ENCODE results near the gene F2. TPM values are rescaled to one million over a fixed set of nuclear protein-coding genes. Genes with fewer than 3 reads are reported as not detected.
A peak's percentile ranks its signal among the peaks of the same experiment; 100 is the strongest.

The F2 gene
- total RNA-seq, 4 donors from 2014 or later, result 0.41 to 0.48 TPM; not detected in 2

DNA sequence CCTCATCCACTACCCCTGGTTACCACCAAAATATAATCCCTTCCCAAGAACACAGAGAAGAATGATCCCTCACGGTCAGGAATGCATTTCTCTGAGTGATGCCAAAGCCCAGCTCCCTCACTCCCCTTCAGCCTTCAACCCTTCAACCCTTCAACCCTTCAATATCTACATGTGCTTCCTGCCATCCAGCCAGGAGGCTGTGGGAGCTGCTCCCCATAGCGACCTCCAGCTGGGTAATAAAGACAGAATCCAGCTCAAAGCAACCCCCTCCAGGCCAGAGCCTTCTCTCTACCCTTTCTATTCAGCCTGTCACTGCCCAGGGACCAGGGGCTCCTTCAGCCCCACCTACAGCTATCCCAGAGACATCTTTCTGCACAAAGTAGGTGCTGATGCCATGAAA, 21.3 kb upstream of the F2 start:
- DNase-seq, result no peak
- Histone ChIP-seq H3K27me3 (no peaks in the 10 kb centered on the region), H3K9me3 (no peaks in the 10 kb centered on the region), H3K36me3 (peaks cover 0 to 28% (median 9%) of the 10 kb centered on the region in 4 donors), H3K4me3 (no peak overlapping the region), H3K27ac (peak overlapping the region in 3 of 4 donors; percentile 6 to 48 (median 17)), H3K4me1 (peaks cover 16 to 48% (median 41%) of the 10 kb centered on the region in 4 donors)
- TF ChIP-seq POLR2AphosphoS5 (IDR thresholded peaks at IDR 0.05) (no peak), EP300 (IDR thresholded peaks at IDR 0.05; ENCODE audit: low read depth) (no peak)
- 65% methylated on average over 2 of the region's 2 CpGs; no CpG with 5 or more reads in 1 of the 2 donors for WGBS, 2 donors (ENCODE audit: low coverage in 1 of 2)
- in situ Hi-C loops (cut with MboI; ENCODE audit: low pct_ligation_motif_present in 1 of 4, low pct_unique_long_range_greater_than_20kb in 1 of 4, low sequenced_read_pairs in 3 of 4) (no loop called here), intact Hi-C loops (cut with DNase I; ENCODE audit: low total_unique reads) (no loop called here)

DNA sequence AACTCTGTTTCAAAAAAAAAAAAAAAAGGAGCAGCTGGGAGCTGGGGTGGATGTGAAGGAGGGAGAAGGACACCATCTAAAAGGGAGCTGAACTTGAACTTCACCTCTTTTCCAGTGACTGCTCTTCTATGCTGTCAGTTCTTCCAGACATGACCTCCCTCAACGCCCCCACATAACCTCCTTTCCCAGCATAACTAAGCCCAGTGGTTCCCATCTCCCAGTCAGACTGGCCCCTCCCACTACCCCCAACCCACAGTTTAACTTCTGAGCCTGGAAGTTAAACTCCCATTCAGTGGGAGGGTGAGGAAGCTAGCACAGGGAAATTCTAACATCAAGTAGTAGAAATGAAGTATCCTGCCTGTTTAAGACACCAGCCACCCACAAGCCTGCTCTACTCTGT, 20.4 kb upstream of the F2 start:
- Histone ChIP-seq H3K36me3 (peaks cover 0 to 36% (median 12%) of the 10 kb centered on the region in 4 donors), H3K9me3 (no peaks in the 10 kb centered on the region), H3K27me3 (no peaks in the 10 kb centered on the region), H3K27ac (peak overlapping the region in 1 of 4 donors; percentile 21), H3K4me3 (no peak overlapping the region), H3K4me1 (peaks cover 16 to 53% (median 42%) of the 10 kb centered on the region in 4 donors)
- in situ Hi-C loops (cut with MboI; ENCODE audit: low pct_ligation_motif_present in 1 of 4, low pct_unique_long_range_greater_than_20kb in 1 of 4, low sequenced_read_pairs in 3 of 4) (no loop called here), intact Hi-C loops (cut with DNase I; ENCODE audit: low total_unique reads) (no loop called here)
- no peak for TF ChIP-seq EP300 (IDR thresholded peaks at IDR 0.05; ENCODE audit: low read depth)
- no peak for DNase-seq
- 78 to 80% methylated on average over 1 of the region's 1 CpG for WGBS, 2 donors (ENCODE audit: low coverage in 1 of 2)

DNA sequence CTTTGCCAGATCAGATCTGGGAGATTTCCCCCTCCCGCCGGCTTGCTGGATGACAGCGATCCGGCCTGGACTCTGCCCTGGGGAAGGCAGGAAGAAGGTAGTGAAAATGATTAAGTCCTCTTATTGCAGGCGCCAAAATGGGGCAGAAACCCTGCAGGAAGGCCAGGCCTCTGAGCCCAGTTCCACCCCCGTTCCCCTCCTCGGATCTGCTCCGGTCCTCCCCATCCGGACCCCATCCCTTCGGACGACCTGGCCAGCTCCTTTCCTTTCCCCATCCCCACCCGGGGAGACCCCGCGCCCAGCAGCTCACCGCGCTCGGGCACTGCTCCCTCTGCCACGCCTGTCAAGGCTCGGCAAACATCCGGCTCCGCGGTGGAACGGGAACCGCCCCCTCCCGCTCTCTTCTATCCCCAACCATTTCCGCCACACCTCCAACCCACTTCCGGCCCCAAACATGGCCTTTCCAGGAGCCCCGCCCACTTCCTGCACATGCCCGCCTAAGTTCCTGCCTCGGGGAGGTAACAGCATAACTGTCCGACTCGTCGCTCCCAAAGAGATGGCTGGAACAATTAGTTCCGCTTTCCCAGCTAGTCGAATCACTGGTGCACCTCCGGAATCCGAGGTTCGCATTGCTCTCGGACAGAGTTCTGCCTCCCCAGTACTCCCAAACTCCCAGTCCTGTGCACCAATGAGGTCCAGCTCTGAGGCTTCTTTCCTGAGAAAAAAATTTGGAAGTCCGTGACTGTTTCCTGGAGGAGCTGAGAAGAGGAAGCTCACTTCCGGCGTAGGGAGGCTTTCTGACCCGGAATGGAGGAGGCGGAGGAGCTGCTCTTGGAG, 18.6 kb upstream of the F2 start, which contains the start of the genes ARHGAP1 and ZNF408:
Gene ARHGAP1 (minus strand): TSS at position 379 of the 837 bp plus-strand sequence. CDS start 4,512 bp downstream, outside the sequence.
Gene ZNF408 (plus strand): TSS at position 791 of the 837 bp plus-strand sequence. CDS start 17 bp downstream, at position 808.
- peak; percentile 100 for DNase-seq
- H3K36me3 ChIP-seq, result peaks cover 0 to 38% (median 16%) of the 10 kb centered on the region in 4 donors
- no peaks in the 10 kb centered on the region for H3K9me3 ChIP-seq
- H3K27me3 ChIP-seq, result no peaks in the 10 kb centered on the region
- H3K4me1 ChIP-seq, result peaks cover 16 to 53% (median 42%) of the 10 kb centered on the region in 4 donors
- H3K4me3 ChIP-seq, result peak within 1 kb of the TSS; percentile 67 to 100 (median 99)
- intact Hi-C loops (cut with DNase I; ENCODE audit: low total_unique reads), result no loop called here
- peak; percentile 97 for TF ChIP-seq POLR2A (IDR thresholded peaks at IDR 0.05)
- TF ChIP-seq POLR2AphosphoS5 (IDR thresholded peaks at IDR 0.05), result peak; percentile 92 to 98 (median 94)
- no peak for TF ChIP-seq EP300 (IDR thresholded peaks at IDR 0.05; ENCODE audit: low read depth)
- in situ Hi-C loops (cut with MboI; ENCODE audit: low pct_ligation_motif_present in 1 of 4, low pct_unique_long_range_greater_than_20kb in 1 of 4, low sequenced_read_pairs in 3 of 4), result no loop called here
- WGBS, 2 donors (ENCODE audit: low coverage in 1 of 2), result 0 to 1% methylated on average over 4 to 44 of the region's 44 CpGs
- H3K27ac ChIP-seq, result peak within 1 kb of the TSS; percentile 91 to 95 (median 92)

DNA sequence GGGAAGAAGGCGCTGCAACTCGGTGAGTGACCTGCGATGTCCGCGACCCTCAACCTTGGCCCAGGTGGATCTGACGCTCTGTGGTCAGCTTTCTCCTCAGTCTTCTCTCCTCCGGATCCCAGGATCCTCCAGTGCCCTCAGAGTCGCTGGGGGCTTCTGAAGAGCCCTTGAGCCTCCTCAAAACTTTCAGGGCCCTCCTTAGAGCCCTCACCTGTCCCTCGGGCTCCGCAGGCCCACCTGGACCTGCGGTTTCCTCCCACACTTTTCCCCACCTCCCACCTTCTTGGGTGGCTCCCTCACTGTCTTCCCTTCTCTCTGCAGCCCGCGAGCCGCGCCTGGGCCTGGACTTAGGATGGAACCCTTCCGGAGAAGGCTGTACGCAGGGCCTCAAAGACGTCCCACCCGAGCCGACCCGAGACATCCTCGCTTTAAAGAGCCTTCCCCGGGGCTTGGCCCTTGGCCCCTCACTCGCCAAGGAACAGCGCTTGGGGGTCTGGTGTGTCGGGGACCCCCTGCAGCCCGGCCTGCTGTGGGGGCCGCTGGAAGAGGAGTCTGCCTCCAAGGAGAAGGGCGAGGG, 17.8 kb upstream of the F2 start:
- DNase-seq, result no peak
- in situ Hi-C loops (cut with MboI; ENCODE audit: low pct_ligation_motif_present in 1 of 4, low pct_unique_long_range_greater_than_20kb in 1 of 4, low sequenced_read_pairs in 3 of 4), result no loop called here
- peak overlapping the region; percentile 91 to 95 (median 92) for H3K27ac ChIP-seq
- intact Hi-C loops (cut with DNase I; ENCODE audit: low total_unique reads), result no loop called here
- TF ChIP-seq POLR2A (IDR thresholded peaks at IDR 0.05) (no peak), EP300 (IDR thresholded peaks at IDR 0.05; ENCODE audit: low read depth) (no peak), POLR2AphosphoS5 (IDR thresholded peaks at IDR 0.05) (no peak)
- TF ChIP-seq, protein P1, sequence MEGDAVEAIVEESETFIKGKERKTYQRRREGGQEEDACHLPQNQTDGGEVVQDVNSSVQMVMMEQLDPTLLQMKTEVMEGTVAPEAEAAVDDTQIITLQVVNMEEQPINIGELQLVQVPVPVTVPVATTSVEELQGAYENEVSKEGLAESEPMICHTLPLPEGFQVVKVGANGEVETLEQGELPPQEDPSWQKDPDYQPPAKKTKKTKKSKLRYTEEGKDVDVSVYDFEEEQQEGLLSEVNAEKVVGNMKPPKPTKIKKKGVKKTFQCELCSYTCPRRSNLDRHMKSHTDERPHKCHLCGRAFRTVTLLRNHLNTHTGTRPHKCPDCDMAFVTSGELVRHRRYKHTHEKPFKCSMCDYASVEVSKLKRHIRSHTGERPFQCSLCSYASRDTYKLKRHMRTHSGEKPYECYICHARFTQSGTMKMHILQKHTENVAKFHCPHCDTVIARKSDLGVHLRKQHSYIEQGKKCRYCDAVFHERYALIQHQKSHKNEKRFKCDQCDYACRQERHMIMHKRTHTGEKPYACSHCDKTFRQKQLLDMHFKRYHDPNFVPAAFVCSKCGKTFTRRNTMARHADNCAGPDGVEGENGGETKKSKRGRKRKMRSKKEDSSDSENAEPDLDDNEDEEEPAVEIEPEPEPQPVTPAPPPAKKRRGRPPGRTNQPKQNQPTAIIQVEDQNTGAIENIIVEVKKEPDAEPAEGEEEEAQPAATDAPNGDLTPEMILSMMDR (IDR thresholded peaks at IDR 0.05), result no peak
- no peaks in the 10 kb centered on the region for H3K9me3 ChIP-seq
- H3K27me3 ChIP-seq, result no peaks in the 10 kb centered on the region
- H3K4me3 ChIP-seq, result peak overlapping the region; percentile 67 to 100 (median 99)
- 1% methylated on average over 25 of the region's 29 CpGs; no CpG with 5 or more reads in 1 of the 2 donors for WGBS, 2 donors (ENCODE audit: low coverage in 1 of 2)
- H3K36me3 ChIP-seq, result peaks cover 0 to 39% (median 17%) of the 10 kb centered on the region in 4 donors
- peaks cover 16 to 49% (median 39%) of the 10 kb centered on the region in 4 donors for H3K4me1 ChIP-seq

DNA sequence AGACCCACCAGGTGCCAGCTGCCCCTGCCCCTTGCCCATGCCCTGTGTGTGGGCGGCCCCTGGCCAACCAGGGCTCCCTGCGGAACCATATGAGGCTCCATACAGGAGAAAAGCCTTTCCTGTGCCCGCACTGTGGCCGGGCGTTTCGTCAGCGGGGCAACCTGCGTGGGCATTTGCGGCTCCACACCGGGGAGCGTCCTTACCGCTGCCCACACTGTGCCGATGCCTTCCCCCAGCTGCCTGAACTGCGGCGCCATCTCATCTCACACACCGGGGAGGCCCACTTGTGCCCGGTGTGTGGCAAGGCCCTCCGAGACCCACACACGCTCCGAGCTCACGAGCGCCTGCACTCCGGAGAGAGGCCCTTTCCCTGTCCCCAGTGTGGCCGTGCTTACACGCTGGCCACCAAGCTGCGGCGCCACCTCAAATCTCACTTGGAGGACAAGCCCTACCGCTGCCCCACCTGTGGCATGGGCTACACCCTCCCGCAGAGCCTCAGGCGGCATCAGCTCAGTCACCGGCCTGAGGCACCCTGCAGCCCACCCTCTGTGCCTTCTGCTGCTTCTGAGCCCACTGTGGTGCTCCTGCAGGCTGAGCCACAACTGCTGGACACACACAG, 13.8 kb upstream of the F2 start:
- Histone ChIP-seq H3K9me3 (no peaks in the 10 kb centered on the region), H3K27ac (no peak overlapping the region), H3K4me1 (peaks cover 10 to 19% (median 13%) of the 10 kb centered on the region in 4 donors), H3K27me3 (no peaks in the 10 kb centered on the region), H3K36me3 (peaks cover 0 to 42% (median 20%) of the 10 kb centered on the region in 4 donors), H3K4me3 (no peak overlapping the region)
- WGBS, 2 donors (ENCODE audit: low coverage in 1 of 2), result 98% methylated on average over 21 of the region's 31 CpGs; no CpG with 5 or more reads in 1 of the 2 donors
- DNase-seq, result no peak
- no peak for TF ChIP-seq EP300 (IDR thresholded peaks at IDR 0.05; ENCODE audit: low read depth)
- TF ChIP-seq POLR2A (IDR thresholded peaks at IDR 0.05), result no peak
- TF ChIP-seq POLR2AphosphoS5 (IDR thresholded peaks at IDR 0.05), result no peak
- TF ChIP-seq, protein P1 (IDR thresholded peaks at IDR 0.05), result no peak
- in situ Hi-C loops (cut with MboI; ENCODE audit: low pct_ligation_motif_present in 1 of 4, low pct_unique_long_range_greater_than_20kb in 1 of 4, low sequenced_read_pairs in 3 of 4) (no loop called here), intact Hi-C loops (cut with DNase I; ENCODE audit: low total_unique reads) (no loop called here)

All from transverse colon (tissue), 4 donors.